Prostate gland (tissue), 2 donors: Measurements from ENCODE around the gene ADD3.

Experiments used
- POLR2A ChIP-seq: fragments of 450-650 bp; IDR thresholded peaks from one replicate; pipeline ENCODE4 v1.6.1; 2016; ENCODE audit warnings: antibody characterized with exemption, mild to moderate bottlenecking
- TF ChIP-seq, protein P1 (sequence below), 4 experiments: fragments of 200-600 bp in 2 of 4; fragments of 450-650 bp in 2 of 4; sonication (generic) in 2 of 4; IDR thresholded peaks; 1 replicate in 3 of 4; 2 replicates in 1 of 4; pipeline ENCODE4 v1.5.1; 2016 to 2019; ENCODE audit warnings: antibody characterized with exemption in 4 of 4, mild to moderate bottlenecking in 2 of 4, moderate library complexity in 2 of 4

DNA sequence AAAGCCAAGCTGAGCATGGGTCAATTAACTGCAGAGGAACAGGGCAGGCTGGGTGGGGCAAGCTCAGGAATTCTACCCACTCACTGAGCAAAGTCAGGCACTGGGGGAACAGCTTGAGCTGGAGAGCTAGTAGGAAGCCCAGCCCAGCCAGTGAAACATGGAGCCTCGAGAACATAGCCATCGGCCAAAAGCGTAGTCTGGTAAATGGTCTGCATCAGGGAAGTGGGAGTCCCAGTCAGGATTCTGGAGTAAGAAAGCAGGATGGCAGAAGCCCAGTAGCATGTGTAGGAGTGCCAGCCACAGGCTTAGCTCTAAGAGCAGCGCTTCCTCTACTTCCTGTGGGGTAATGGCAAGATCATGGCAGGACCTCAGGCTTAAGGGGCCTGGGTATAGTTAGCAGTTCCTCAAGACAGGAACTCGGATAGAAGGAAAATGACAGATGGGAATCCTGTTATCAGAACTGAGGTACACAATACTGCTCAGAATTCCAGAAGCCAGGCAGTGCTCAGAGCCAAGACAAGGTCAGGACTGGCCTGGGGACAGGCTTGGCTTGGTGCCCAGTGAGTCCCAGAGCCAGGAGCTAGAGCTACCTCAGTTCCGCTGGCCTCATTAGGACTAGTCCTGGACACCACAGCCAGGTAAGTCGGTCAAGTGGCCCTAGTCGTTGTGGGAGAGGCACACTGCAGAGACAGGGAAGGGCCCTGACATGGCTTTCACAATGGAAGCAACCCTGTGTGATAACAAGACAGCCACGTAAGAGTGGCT, 134.3 kb downstream of the ADD3 start:
- TF ChIP-seq, protein P1, sequence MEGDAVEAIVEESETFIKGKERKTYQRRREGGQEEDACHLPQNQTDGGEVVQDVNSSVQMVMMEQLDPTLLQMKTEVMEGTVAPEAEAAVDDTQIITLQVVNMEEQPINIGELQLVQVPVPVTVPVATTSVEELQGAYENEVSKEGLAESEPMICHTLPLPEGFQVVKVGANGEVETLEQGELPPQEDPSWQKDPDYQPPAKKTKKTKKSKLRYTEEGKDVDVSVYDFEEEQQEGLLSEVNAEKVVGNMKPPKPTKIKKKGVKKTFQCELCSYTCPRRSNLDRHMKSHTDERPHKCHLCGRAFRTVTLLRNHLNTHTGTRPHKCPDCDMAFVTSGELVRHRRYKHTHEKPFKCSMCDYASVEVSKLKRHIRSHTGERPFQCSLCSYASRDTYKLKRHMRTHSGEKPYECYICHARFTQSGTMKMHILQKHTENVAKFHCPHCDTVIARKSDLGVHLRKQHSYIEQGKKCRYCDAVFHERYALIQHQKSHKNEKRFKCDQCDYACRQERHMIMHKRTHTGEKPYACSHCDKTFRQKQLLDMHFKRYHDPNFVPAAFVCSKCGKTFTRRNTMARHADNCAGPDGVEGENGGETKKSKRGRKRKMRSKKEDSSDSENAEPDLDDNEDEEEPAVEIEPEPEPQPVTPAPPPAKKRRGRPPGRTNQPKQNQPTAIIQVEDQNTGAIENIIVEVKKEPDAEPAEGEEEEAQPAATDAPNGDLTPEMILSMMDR (IDR thresholded peaks at IDR 0.05) = no peak
- no peak for TF ChIP-seq POLR2A
